Activated CD8-positive, alpha-beta T cell treated with anti-CD3 and anti-CD28 coated beads, Interleukin-2, amount 10 ng/mL, durations not matched to agents 7 days and 5 days (primary cell): Measurements from ENCODE around the gene PLEKHG4B. TPM values are rescaled to one million over a fixed set of nuclear protein-coding genes. Genes with fewer than 3 reads are reported as not detected.
"Not testable (repeated sequence)": the region's sequence is repeated elsewhere in the genome, so short reads cannot be mapped to it uniquely, and the experiment has no call there.

Experiments
- ATAC-seq: fragments of 150-1000 bp; cut with Tn5 transposase; one replicate; pipeline ENCODE4 v1.10.0; 2021; ENCODE audit warnings: moderate library complexity
- CTCF ChIA-PET: fragments of 350-600 bp; sonication (Branson Sonifier 250); formaldehyde crosslinking; loops from one replicate; lab custom pipeline; 2021; ENCODE audit warnings: antibody characterized with exemption; lab: Charles Lee
- POLR2A ChIA-PET: fragments of 350-600 bp; sonication (Branson Sonifier 250); formaldehyde crosslinking; loops from one replicate; lab custom pipeline; 2021; ENCODE audit warnings: antibody characterized with exemption; lab: Charles Lee
- DNase-seq: peaks from one replicate; pipeline ENCODE4 v3.0.0-alpha.2; 2020
- H3K27ac Mint-ChIP-seq: one replicate; pipeline ENCODE4 v1.8.0; 2021; ENCODE audit warnings: mild to moderate bottlenecking, mixed read lengths
- H3K27me3 Mint-ChIP-seq: one replicate; pipeline ENCODE4 v1.8.0; 2021; ENCODE audit warnings: low read depth, mixed read lengths
- H3K36me3 Mint-ChIP-seq: one replicate; pipeline ENCODE4 v1.8.0; 2021; ENCODE audit warnings: low read depth, mixed read lengths
- H3K4me1 Mint-ChIP-seq: one replicate; pipeline ENCODE4 v1.8.0; 2021; ENCODE audit warnings: low read depth, mixed read lengths
- H3K4me3 Mint-ChIP-seq: one replicate; pipeline ENCODE4 v1.8.0; 2021; ENCODE audit warnings: mild to moderate bottlenecking, mixed read lengths
- H3K9me3 Mint-ChIP-seq: one replicate; pipeline ENCODE4 v1.8.0; 2022; ENCODE audit warnings: mixed read lengths; ENCODE audit not compliant: insufficient read depth
- total RNA-seq, 2 experiments: library from RNA; stranded (reverse); gene quantifications; one replicate each; pipeline ENCODE4 v1.2.3, GENCODE V29; 2021

PLEKHG4B gene
- total RNA-seq, 2 experiments from 2014 or later: not detected

GRCh38 chr5:56561-57290 is 35.2 kb upstream of the PLEKHG4B start:
- Mint-ChIP-seq H3K27ac (no peak overlapping the region), H3K27me3 (peaks cover 14% of the 10 kb centered on the region), H3K4me1 (no peaks in the 10 kb centered on the region), H3K36me3 (no peaks in the 10 kb centered on the region), H3K4me3 (no peak overlapping the region), H3K9me3 (no peaks in the 10 kb centered on the region)
- peak; percentile 44 for DNase-seq
- POLR2A ChIA-PET: no interaction called here
- CTCF ChIA-PET: no interaction called here
- peak; percentile 30 for ATAC-seq

- CTCF ChIA-PET, POLR2A ChIA-PET, DNase-seq, H3K9me3 Mint-ChIP-seq, H3K4me1 Mint-ChIP-seq, ATAC-seq, H3K4me3 Mint-ChIP-seq, H3K36me3 Mint-ChIP-seq, H3K27ac Mint-ChIP-seq: not testable (repeated sequence)
- peaks cover 20% of the 10 kb centered on the region for H3K27me3 Mint-ChIP-seq
Observed at GRCh38 chr5:60250-60649, 31.7 kb upstream of the PLEKHG4B start.

- ATAC-seq (no peak), DNase-seq (no peak)
- no peak overlapping the region for H3K27ac Mint-ChIP-seq
- no peaks in the 10 kb centered on the region for H3K4me1 Mint-ChIP-seq
- no peaks in the 10 kb centered on the region for H3K9me3 Mint-ChIP-seq
- H3K27me3 Mint-ChIP-seq: peaks cover 5% of the 10 kb centered on the region
- ChIA-PET CTCF (no interaction called here), POLR2A (no interaction called here)
- H3K36me3 Mint-ChIP-seq: no peaks in the 10 kb centered on the region
- H3K4me3 Mint-ChIP-seq: no peak overlapping the region
Observed at GRCh38 chr5:70440-70839, 21.5 kb upstream of the PLEKHG4B start.

- H3K9me3 Mint-ChIP-seq, ATAC-seq, H3K27me3 Mint-ChIP-seq, POLR2A ChIA-PET, DNase-seq, H3K4me1 Mint-ChIP-seq, H3K36me3 Mint-ChIP-seq, H3K4me3 Mint-ChIP-seq, CTCF ChIA-PET, H3K27ac Mint-ChIP-seq: not testable (repeated sequence)
Observed at GRCh38 chr5:72316-73180, 19.4 kb upstream of the PLEKHG4B start.

GRCh38 chr5:73181-73447 is 18.9 kb upstream of the PLEKHG4B start:
- H3K4me3 Mint-ChIP-seq, DNase-seq, H3K4me1 Mint-ChIP-seq, H3K9me3 Mint-ChIP-seq, ATAC-seq, H3K27me3 Mint-ChIP-seq, POLR2A ChIA-PET, H3K36me3 Mint-ChIP-seq, H3K27ac Mint-ChIP-seq, CTCF ChIA-PET: not testable (repeated sequence)

- peaks cover 1% of the 10 kb centered on the region for H3K27me3 Mint-ChIP-seq
- ATAC-seq (no peak), DNase-seq (no peak)
- ChIA-PET POLR2A (no interaction called here), CTCF (no interaction called here)
- H3K4me3 Mint-ChIP-seq: no peak overlapping the region
- H3K27ac Mint-ChIP-seq: no peak overlapping the region
- no peaks in the 10 kb centered on the region for H3K9me3 Mint-ChIP-seq
- H3K36me3 Mint-ChIP-seq: no peaks in the 10 kb centered on the region
- H3K4me1 Mint-ChIP-seq: no peaks in the 10 kb centered on the region
Observed at GRCh38 chr5:73768-74502, 18.0 kb upstream of the PLEKHG4B start.

- H3K4me3 Mint-ChIP-seq: no peak overlapping the region
- no peaks in the 10 kb centered on the region for H3K4me1 Mint-ChIP-seq
- no peak for DNase-seq
- ChIA-PET CTCF (no interaction called here), POLR2A (no interaction called here)
- no peak for ATAC-seq
- no peak overlapping the region for H3K27ac Mint-ChIP-seq
- H3K36me3 Mint-ChIP-seq: no peaks in the 10 kb centered on the region
- H3K9me3 Mint-ChIP-seq: no peaks in the 10 kb centered on the region
- no peaks in the 10 kb centered on the region for H3K27me3 Mint-ChIP-seq
Observed at GRCh38 chr5:74503-75109, 17.4 kb upstream of the PLEKHG4B start.

GRCh38 chr5:75331-76320 is 16.3 kb upstream of the PLEKHG4B start:
- Mint-ChIP-seq H3K27ac (no peak overlapping the region), H3K9me3 (no peaks in the 10 kb centered on the region), H3K36me3 (no peaks in the 10 kb centered on the region), H3K27me3 (no peaks in the 10 kb centered on the region), H3K4me1 (no peaks in the 10 kb centered on the region), H3K4me3 (no peak overlapping the region)
- CTCF ChIA-PET: no interaction called here
- POLR2A ChIA-PET: no interaction called here
- DNase-seq: no peak
- ATAC-seq: no peak

GRCh38 chr5:76358-77169 is 15.4 kb upstream of the PLEKHG4B start:
- POLR2A ChIA-PET: no interaction called here
- Mint-ChIP-seq H3K4me3 (no peak overlapping the region), H3K36me3 (no peaks in the 10 kb centered on the region), H3K27me3 (no peaks in the 10 kb centered on the region), H3K27ac (no peak overlapping the region), H3K4me1 (no peaks in the 10 kb centered on the region), H3K9me3 (no peaks in the 10 kb centered on the region)
- DNase-seq: no peak
- CTCF ChIA-PET: no interaction called here
- ATAC-seq: no peak

- no peak for ATAC-seq
- Mint-ChIP-seq H3K4me1 (no peaks in the 10 kb centered on the region), H3K27ac (no peak overlapping the region), H3K27me3 (no peaks in the 10 kb centered on the region), H3K36me3 (no peaks in the 10 kb centered on the region), H3K4me3 (no peak overlapping the region), H3K9me3 (no peaks in the 10 kb centered on the region)
- ChIA-PET POLR2A (no interaction called here), CTCF (no interaction called here)
- no peak for DNase-seq
Observed at GRCh38 chr5:77170-77501, 14.8 kb upstream of the PLEKHG4B start.
